Gastroesophageal sphincter (tissue), 4 donors: ENCODE measurements around the gene KLHL3. TPM values are rescaled to one million over a fixed set of nuclear protein-coding genes. Genes with fewer than 3 reads are reported as not detected.
"Not testable (repeated sequence)": the region's sequence is repeated elsewhere in the genome, so short reads cannot be mapped to it uniquely, and the experiment has no call there.

ENCODE experiments used
- ATAC-seq: fragments of 150-250 bp; one replicate; pipeline ENCODE4 v1.9.1; 2016; ENCODE audit warnings: mild to moderate bottlenecking, moderate library complexity
- H3K27ac ChIP-seq, 4 donors: fragments of 200-600 bp; sonication (generic) in 3 of 4; 1 replicate in 3 of 4; 2 replicates in 1 of 4; pipeline ENCODE4 v1.5.1; 2016 to 2019
- H3K27me3 ChIP-seq: fragments of 200-600 bp; sonication (generic); one replicate; pipeline ENCODE4 v1.5.1; 2019
- H3K36me3 ChIP-seq, 2 donors: fragments of 200-600 bp; sonication (generic); one replicate each; pipeline ENCODE4 v1.5.1; 2019; ENCODE audit warnings: control low read depth in 1 of 2
- H3K4me1 ChIP-seq, 3 donors: fragments of 200-600 bp; sonication (generic); 1 replicate in 2 of 3; 2 replicates in 1 of 3; pipeline ENCODE4 v1.5.1; 2016 to 2019; ENCODE audit warnings: control low read depth in 2 of 3
- H3K4me3 ChIP-seq, 2 donors: fragments of 200-600 bp; sonication (generic); one replicate each; pipeline ENCODE4 v1.5.1; 2019; ENCODE audit warnings: mild to moderate bottlenecking in 1 of 2, moderate library complexity in 1 of 2
- H3K9me3 ChIP-seq, 3 donors: fragments of 200-600 bp; sonication (generic); one replicate each; pipeline ENCODE4 v1.5.1; 2017 to 2019; ENCODE audit warnings: control low read depth in 2 of 3
- EP300 ChIP-seq: sonication (generic); formaldehyde crosslinking; IDR thresholded peaks from one replicate; pipeline ENCODE4 v1.6.1; 2017; ENCODE audit warnings: antibody characterized with exemption, mild to moderate bottlenecking
- POLR2A ChIP-seq, 2 donors: fragments of 450-650 bp; IDR thresholded peaks; one replicate each; pipeline ENCODE4 v1.6.1; 2017; ENCODE audit warnings: antibody characterized with exemption in 2 of 2, mild to moderate bottlenecking in 2 of 2, moderate library complexity in 1 of 2
- POLR2AphosphoS5 ChIP-seq: sonication (generic); formaldehyde crosslinking; IDR thresholded peaks from one replicate; pipeline ENCODE4 v1.6.1; 2017; ENCODE audit warnings: antibody characterized with exemption
- WGBS, 2 donors: methylation state at CpG; one replicate each; pipeline ENCODE4 v1.1.5; 2018; ENCODE audit warnings: low coverage in 1 of 2; 5-methylcytosine and 5-hydroxymethylcytosine counted together
- total RNA-seq, 4 donors: library from RNA; depleted of rRNA; stranded (reverse); fragments of >200 nt; gene quantifications; one replicate each; pipeline ENCODE4 v1.1.0, GENCODE V29; 2016
- TF ChIP-seq, protein P1 (sequence below), 4 experiments: fragments of 200-600 bp in 2 of 4; fragments of 450-650 bp in 2 of 4; sonication (generic) in 1 of 4; IDR thresholded peaks; one replicate each; pipeline ENCODE4 v1.5.1; 2017 to 2019; ENCODE audit warnings: antibody characterized with exemption in 4 of 4, mild to moderate bottlenecking in 2 of 4, moderate library complexity in 2 of 4

The KLHL3 gene
- total RNA-seq, 4 donors from 2014 or later: 2.3 to 6.9 (median 5.4) TPM

DNA sequence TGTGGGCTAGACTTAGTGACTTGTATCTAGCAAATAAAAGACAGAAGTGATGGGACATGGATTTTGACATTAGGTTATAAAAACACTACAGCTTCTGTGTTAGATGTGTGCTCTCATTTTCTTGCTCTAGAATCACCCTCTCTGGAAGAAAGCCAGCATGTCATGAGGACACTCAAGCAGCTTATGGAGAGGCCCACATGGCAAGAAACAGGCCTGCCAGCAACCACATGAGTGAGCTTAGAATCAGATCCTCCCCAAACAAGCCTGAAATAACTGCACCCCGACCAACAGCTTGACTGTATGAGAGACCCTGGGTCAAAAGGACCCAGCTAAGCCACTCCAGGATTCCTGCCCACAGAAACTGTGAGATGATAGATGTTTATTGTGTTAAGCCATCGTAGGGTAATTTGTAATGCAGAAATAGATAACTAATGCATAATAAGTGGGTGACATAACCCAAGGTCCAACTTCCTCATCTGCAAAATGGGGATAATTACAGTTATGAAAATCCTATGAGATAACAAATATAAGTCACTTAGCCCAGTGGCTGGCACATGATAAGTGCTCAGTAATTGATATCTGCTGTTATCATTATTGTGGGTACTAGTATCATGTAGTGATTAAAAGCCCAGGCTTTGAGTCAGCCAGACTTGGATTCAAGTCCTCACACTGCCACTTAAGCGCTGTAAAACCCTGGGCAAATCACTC is 86.5 kb downstream of the KLHL3 start:
- Histone ChIP-seq H3K4me3 (no peak overlapping the region), H3K27me3 (no peaks in the 10 kb centered on the region), H3K36me3 (peaks cover 0 to 12% of the 10 kb centered on the region in 2 donors), H3K27ac (no peak overlapping the region), H3K9me3 (no peaks in the 10 kb centered on the region), H3K4me1 (peaks cover 0 to 10% (median 0%) of the 10 kb centered on the region in 3 donors)
- no peak for ATAC-seq
- TF ChIP-seq POLR2AphosphoS5: no peak
- TF ChIP-seq, protein P1, sequence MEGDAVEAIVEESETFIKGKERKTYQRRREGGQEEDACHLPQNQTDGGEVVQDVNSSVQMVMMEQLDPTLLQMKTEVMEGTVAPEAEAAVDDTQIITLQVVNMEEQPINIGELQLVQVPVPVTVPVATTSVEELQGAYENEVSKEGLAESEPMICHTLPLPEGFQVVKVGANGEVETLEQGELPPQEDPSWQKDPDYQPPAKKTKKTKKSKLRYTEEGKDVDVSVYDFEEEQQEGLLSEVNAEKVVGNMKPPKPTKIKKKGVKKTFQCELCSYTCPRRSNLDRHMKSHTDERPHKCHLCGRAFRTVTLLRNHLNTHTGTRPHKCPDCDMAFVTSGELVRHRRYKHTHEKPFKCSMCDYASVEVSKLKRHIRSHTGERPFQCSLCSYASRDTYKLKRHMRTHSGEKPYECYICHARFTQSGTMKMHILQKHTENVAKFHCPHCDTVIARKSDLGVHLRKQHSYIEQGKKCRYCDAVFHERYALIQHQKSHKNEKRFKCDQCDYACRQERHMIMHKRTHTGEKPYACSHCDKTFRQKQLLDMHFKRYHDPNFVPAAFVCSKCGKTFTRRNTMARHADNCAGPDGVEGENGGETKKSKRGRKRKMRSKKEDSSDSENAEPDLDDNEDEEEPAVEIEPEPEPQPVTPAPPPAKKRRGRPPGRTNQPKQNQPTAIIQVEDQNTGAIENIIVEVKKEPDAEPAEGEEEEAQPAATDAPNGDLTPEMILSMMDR (IDR thresholded peaks at IDR 0.05): no peak
- no peak for TF ChIP-seq POLR2A (IDR thresholded peaks at IDR 0.05)
- TF ChIP-seq EP300: no peak
- 60 to 63% methylated on average over 3 of the region's 3 CpGs for WGBS, 2 donors

DNA sequence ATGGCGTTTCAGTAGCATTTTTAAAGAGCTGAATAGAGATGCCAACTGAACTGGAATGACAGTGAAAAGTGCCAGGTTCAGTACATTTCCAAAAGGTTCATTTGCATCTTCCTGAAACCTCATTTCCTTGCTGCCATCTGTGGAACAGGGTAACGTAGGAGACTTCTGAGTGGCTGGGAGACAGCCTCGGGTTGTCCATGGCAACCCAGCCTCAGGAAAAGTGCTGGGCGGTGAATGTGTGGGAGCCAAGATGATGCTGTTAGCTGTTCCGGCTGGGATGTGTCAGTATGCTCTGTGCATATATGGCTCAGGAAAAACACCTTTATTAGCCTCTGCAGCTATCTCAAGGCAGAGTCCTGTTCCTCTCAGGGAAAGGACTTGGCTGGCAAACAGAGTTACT is 87.5 kb downstream of the KLHL3 start:
- H3K36me3 ChIP-seq: peaks cover 0 to 12% of the 10 kb centered on the region in 2 donors
- H3K4me3 ChIP-seq: no peak overlapping the region
- peaks cover 0 to 10% (median 0%) of the 10 kb centered on the region in 3 donors for H3K4me1 ChIP-seq
- TF ChIP-seq, protein P1 (IDR thresholded peaks at IDR 0.05): no peak
- TF ChIP-seq EP300 (no peak), POLR2A (IDR thresholded peaks at IDR 0.05) (no peak), POLR2AphosphoS5 (no peak)
- H3K27ac ChIP-seq: no peak overlapping the region
- H3K27me3 ChIP-seq: no peaks in the 10 kb centered on the region
- no peaks in the 10 kb centered on the region for H3K9me3 ChIP-seq
- ATAC-seq: no peak
- 72 to 84% methylated on average over 3 of the region's 5 CpGs for WGBS, 2 donors

DNA sequence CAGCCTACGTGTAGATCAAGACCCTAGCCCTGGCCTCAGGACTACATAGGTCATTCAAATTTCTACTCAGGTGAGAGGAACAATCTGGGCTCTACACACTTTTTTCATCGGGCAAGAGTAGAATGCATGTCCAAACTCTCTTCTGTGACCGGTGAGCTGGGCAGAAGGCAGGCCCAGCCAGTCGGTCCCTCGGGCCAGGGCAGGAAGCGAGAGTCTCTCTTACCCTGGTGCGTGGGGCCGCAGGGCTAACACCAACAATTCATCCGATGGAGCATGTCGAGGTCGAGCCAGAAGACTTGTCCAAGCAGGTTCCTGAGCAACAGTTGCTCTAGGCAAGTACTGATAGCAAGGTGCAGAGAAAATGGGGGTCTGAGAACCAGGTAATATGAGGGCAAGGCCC is 88.5 kb downstream of the KLHL3 start:
- TF ChIP-seq, protein P1 (IDR thresholded peaks at IDR 0.05): no peak
- TF ChIP-seq POLR2AphosphoS5 (no peak), EP300 (no peak), POLR2A (IDR thresholded peaks at IDR 0.05) (no peak)
- WGBS, 2 donors: 93 to 100% methylated on average over 2 to 11 of the region's 11 CpGs
- no peak overlapping the region for H3K4me3 ChIP-seq
- H3K4me1 ChIP-seq: peaks cover 0 to 10% (median 0%) of the 10 kb centered on the region in 3 donors
- H3K27me3 ChIP-seq: no peaks in the 10 kb centered on the region
- no peak overlapping the region for H3K27ac ChIP-seq
- no peak for ATAC-seq
- peaks cover 0 to 12% of the 10 kb centered on the region in 2 donors for H3K36me3 ChIP-seq
- H3K9me3 ChIP-seq: no peaks in the 10 kb centered on the region

DNA sequence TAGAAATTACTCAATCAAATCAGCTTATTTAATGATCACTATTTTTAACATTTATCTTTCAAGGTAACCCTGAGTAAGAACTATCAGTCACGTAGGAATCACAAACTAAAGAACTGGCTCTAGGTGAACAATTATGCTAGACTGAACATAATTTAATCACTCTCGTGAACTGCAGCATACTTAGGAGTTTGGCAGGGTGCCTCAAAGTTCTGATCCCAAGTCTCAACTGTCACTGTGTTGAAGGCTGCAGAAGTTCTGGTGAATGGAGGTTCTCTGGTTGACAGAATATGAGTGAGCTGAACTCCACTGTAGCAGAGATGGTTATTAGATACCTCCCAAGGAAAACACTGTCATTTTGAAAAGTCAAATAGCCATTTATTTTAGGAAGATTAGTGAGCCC is 89.1 kb downstream of the KLHL3 start:
- ATAC-seq: no peak
- H3K27ac ChIP-seq: no peak overlapping the region
- no peak for TF ChIP-seq POLR2A (IDR thresholded peaks at IDR 0.05)
- no peak for TF ChIP-seq EP300
- TF ChIP-seq POLR2AphosphoS5: no peak
- TF ChIP-seq, protein P1 (IDR thresholded peaks at IDR 0.05): no peak
- H3K36me3 ChIP-seq: peaks cover 0 to 12% of the 10 kb centered on the region in 2 donors
- H3K4me1 ChIP-seq: peaks cover 0 to 10% (median 0%) of the 10 kb centered on the region in 3 donors
- WGBS, 2 donors: 80 to 94% methylated on average over 2 of the region's 2 CpGs
- H3K9me3 ChIP-seq: no peaks in the 10 kb centered on the region
- H3K4me3 ChIP-seq: no peak overlapping the region
- H3K27me3 ChIP-seq: no peaks in the 10 kb centered on the region

DNA sequence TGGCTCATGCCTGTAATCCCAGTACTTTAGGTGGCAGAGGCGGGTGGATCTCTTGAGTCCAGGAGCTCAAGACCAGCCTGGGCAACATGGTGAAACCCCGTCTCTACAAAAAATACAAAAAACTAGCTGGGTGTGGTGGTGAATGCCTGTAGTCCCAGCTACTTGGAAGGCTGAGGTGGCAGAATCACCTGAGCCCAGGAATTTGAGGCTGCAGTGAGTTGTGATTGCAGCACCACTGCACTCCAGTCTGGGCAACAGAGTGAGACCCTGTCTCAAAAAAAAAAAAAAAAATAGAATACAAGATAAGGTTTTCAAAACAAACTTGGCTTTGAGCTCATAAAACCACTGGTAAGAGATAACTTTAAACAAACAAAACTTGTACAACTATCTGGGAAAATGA is 92.8 kb downstream of the KLHL3 start:
- H3K27me3 ChIP-seq, H3K4me3 ChIP-seq, H3K9me3 ChIP-seq, H3K4me1 ChIP-seq, ATAC-seq, H3K27ac ChIP-seq: not testable (repeated sequence)
- peaks cover 0 to 21% of the 10 kb centered on the region in 2 donors for H3K36me3 ChIP-seq
- WGBS, 2 donors: 89 to 100% methylated on average over 2 of the region's 2 CpGs
